OCI-LY3 (cell line): Measurements from ENCODE around the gene KDM4B.

Experiments used
- H2AFZ ChIP-seq: fragments of 200-600, 300-600 bp; shearing (Covaris generic); 2 replicates; pipeline ENCODE4 v1.6.0; 2014; ENCODE audit warnings: antibody characterized with exemption, low read depth, low read length
- H3K27ac ChIP-seq: fragments of 200-600, 300-600 bp; sonication (generic); 2 replicates; pipeline ENCODE4 v1.5.1; 2014; ENCODE audit warnings: mild to moderate bottlenecking, low read length, moderate library complexity, mixed read lengths
- H3K27me3 ChIP-seq: fragments of 200-600, 300-600 bp; sonication (generic); 2 replicates; pipeline ENCODE4 v1.6.1; 2014; ENCODE audit warnings: low read depth, low read length, mixed read lengths
- H3K36me3 ChIP-seq: fragments of 200-600, 300-600 bp; sonication (generic); replicated peaks from 2 replicates; pipeline ENCODE3; 2014; ENCODE audit warnings: low read depth, low read length, mixed read lengths
- H3K4me1 ChIP-seq: fragments of 300-600, 200-600 bp; sonication (generic); 2 replicates; pipeline ENCODE4 v1.6.1; 2014; ENCODE audit warnings: low read length, mixed read lengths
- H3K4me2 ChIP-seq: fragments of 200-600, 300-600 bp; sonication (generic); 2 replicates; pipeline ENCODE4 v1.6.1; 2014; ENCODE audit warnings: low read length, mixed read lengths
- H3K4me3 ChIP-seq: fragments of 300-600, 200-600 bp; sonication (generic); 2 replicates; pipeline ENCODE4 v1.5.1; 2014; ENCODE audit warnings: antibody characterized with exemption, mild to moderate bottlenecking, low read length, moderate library complexity
- H3K79me2 ChIP-seq: fragments of 300-600, 200-600 bp; shearing (Covaris generic); 2 replicates; pipeline ENCODE4 v1.6.1; 2014; ENCODE audit warnings: mild to moderate bottlenecking, low read length, mixed read lengths
- H3K9ac ChIP-seq: fragments of 300-600, 200-600 bp; shearing (Covaris generic); 2 replicates; pipeline ENCODE4 v1.6.0; 2014; ENCODE audit warnings: mild to moderate bottlenecking, low read length, moderate library complexity
- H3K9me3 ChIP-seq: fragments of 200-600, 300-600 bp; shearing (Covaris generic); 2 replicates; pipeline ENCODE4 v1.6.1; 2014; ENCODE audit warnings: low read length, mixed read lengths; ENCODE audit not compliant: insufficient read depth
- H4K20me1 ChIP-seq: fragments of 200-600, 300-600 bp; sonication (generic); 2 replicates; pipeline ENCODE4 v1.6.1; 2016; ENCODE audit warnings: low read length, mixed read lengths; ENCODE audit not compliant: insufficient read depth
- EZH2phosphoT487 ChIP-seq: fragments of 200-600 bp; shearing (Covaris generic); IDR thresholded peaks from 2 replicates; pipeline ENCODE4 v1.6.1; 2018; ENCODE audit warnings: antibody characterized with exemption, mixed run types, low read depth
- TF ChIP-seq, protein P1 (sequence below): fragments of 200-600, 300-600 bp; sonication (generic); IDR thresholded peaks from 2 replicates; pipeline ENCODE4 v1.5.1; 2014; ENCODE audit warnings: antibody characterized with exemption, low read length, low read depth

The KDM4B gene

DNA sequence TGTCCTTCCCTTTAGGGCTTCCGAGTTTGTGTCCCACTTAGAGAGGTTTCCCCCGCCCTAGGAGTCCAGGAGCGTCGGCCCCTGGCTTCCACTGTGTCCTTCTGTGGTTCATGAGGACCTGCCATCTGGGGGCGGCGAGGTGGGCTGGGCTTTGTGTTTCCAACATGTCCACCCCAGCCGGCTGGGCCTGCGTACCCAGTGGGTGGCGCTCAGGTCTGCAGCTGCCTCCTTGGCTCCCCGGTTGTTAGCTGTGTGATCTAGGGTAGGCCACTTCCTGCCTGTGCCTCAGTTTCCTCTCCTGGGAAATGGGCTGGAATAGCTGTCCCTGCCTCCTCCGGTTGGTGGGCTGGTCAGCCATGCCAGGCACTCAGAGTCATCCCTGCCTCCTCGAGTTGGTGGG, 28.4 kb downstream of the KDM4B start:
- H3K4me2 ChIP-seq: no peak overlapping the region

DNA sequence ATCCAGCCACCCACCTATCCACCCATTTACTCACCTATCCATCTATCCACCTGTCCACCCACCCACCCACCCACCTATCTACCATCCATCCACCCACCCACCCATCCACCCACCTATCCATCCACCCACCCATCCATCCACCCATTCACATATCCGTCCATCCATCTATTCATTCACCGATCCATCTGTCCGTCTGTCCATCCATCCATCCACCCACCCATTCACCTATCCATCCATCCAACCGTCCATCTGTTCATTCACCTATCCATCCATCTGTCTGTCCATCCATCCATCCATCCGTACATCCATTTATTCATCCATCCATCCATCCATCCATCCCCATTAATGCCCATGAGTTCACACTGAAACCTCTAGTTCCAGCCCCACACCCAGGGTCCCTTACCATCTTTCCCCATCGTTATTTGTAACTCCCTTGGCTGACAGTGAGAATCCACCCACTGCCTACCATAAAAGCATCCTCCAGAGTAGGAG, 31.3 kb downstream of the KDM4B start:
- Histone ChIP-seq H2AFZ (no peak overlapping the region), H3K27me3 (no peaks in the 10 kb centered on the region), H3K4me3 (no peak overlapping the region), H3K36me3 (peaks cover 15% of the 10 kb centered on the region), H3K79me2 (peaks cover 74% of the 10 kb centered on the region), H4K20me1 (peaks cover 92% of the 10 kb centered on the region), H3K4me1 (no peaks in the 10 kb centered on the region), H3K9me3 (no peaks in the 10 kb centered on the region), H3K9ac (no peak overlapping the region), H3K27ac (no peak overlapping the region), H3K4me2 (no peak overlapping the region)
- TF ChIP-seq, protein P1, sequence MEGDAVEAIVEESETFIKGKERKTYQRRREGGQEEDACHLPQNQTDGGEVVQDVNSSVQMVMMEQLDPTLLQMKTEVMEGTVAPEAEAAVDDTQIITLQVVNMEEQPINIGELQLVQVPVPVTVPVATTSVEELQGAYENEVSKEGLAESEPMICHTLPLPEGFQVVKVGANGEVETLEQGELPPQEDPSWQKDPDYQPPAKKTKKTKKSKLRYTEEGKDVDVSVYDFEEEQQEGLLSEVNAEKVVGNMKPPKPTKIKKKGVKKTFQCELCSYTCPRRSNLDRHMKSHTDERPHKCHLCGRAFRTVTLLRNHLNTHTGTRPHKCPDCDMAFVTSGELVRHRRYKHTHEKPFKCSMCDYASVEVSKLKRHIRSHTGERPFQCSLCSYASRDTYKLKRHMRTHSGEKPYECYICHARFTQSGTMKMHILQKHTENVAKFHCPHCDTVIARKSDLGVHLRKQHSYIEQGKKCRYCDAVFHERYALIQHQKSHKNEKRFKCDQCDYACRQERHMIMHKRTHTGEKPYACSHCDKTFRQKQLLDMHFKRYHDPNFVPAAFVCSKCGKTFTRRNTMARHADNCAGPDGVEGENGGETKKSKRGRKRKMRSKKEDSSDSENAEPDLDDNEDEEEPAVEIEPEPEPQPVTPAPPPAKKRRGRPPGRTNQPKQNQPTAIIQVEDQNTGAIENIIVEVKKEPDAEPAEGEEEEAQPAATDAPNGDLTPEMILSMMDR: no peak
- no peak for TF ChIP-seq EZH2phosphoT487

More for the DNA sequence above, 28.4 kb downstream of the KDM4B start:
- H3K27me3 ChIP-seq: no peaks in the 10 kb centered on the region
- H2AFZ ChIP-seq: no peak overlapping the region
- no peaks in the 10 kb centered on the region for H3K9me3 ChIP-seq
- H3K4me1 ChIP-seq: no peaks in the 10 kb centered on the region
- H3K9ac ChIP-seq: no peak overlapping the region
- no peak overlapping the region for H3K4me3 ChIP-seq
- no peak for TF ChIP-seq EZH2phosphoT487
- TF ChIP-seq, protein P1: no peak
- H3K36me3 ChIP-seq: peaks cover 15% of the 10 kb centered on the region
- H3K79me2 ChIP-seq: peaks cover 75% of the 10 kb centered on the region
- H3K27ac ChIP-seq: no peak overlapping the region
- peaks cover 93% of the 10 kb centered on the region for H4K20me1 ChIP-seq

DNA sequence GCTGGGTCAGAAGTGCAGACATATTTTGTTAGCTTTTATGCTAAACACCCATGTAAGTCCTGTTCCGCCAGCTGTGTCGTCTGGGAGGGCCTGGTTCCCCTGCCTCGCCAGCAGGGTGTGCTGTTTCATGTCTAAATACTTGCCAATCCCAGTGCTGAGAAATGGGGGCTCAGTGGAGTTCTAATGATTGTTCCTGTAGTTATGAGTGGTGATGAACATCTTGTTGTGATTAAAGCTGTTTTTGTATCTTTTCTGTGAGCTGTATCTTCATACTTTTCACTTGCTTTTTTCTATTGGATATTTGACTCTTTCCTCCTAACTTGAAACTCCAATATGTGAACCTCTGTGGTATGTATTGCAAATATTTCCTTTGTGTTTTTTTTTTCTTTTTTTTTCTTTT, 32.7 kb downstream of the KDM4B start:
- Histone ChIP-seq H3K27me3 (no peaks in the 10 kb centered on the region), H3K36me3 (peaks cover 14% of the 10 kb centered on the region), H2AFZ (no peak overlapping the region), H3K4me3 (no peak overlapping the region), H3K79me2 (peaks cover 72% of the 10 kb centered on the region), H3K4me2 (no peak overlapping the region), H3K9ac (no peak overlapping the region), H4K20me1 (peaks cover 92% of the 10 kb centered on the region), H3K27ac (no peak overlapping the region), H3K9me3 (no peaks in the 10 kb centered on the region), H3K4me1 (no peaks in the 10 kb centered on the region)
- TF ChIP-seq EZH2phosphoT487: no peak
- TF ChIP-seq, protein P1: peak; percentile 88

DNA sequence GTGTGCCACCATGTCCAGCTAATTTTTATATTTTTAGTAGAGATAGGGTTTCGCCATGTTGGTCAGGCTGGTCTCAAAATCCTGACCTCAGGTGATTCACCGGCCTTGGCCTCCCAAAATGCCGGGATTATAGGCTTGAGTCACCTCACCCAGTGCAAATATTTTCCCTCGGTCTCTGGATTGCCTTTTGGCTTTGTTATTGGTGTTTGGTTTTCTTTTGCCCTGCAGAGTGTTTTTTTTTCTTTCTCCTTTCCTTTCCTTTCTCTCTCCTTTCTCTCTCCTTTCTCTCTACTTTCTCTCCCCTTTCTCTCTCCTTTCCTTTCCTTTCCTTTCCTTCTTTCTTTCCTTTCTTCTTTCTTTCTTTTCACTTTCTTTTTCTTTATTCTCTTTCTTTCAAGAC, 33.2 kb downstream of the KDM4B start:
- peaks cover 17% of the 10 kb centered on the region for H3K36me3 ChIP-seq
- H3K4me3 ChIP-seq: no peak overlapping the region
- no peak for TF ChIP-seq EZH2phosphoT487
- TF ChIP-seq, protein P1: no peak
- H3K27me3 ChIP-seq: no peaks in the 10 kb centered on the region
- no peak overlapping the region for H3K9ac ChIP-seq
- H3K79me2 ChIP-seq: peaks cover 72% of the 10 kb centered on the region
- H3K9me3 ChIP-seq: no peaks in the 10 kb centered on the region
- H3K4me1 ChIP-seq: no peaks in the 10 kb centered on the region
- H2AFZ ChIP-seq: no peak overlapping the region
- peaks cover 92% of the 10 kb centered on the region for H4K20me1 ChIP-seq
- no peak overlapping the region for H3K4me2 ChIP-seq
- no peak overlapping the region for H3K27ac ChIP-seq
